GM18520 (cell line): ENCODE results near the gene TRIOBP.

Source experiments
- ATAC-seq: cut with Tn5 transposase; IDR thresholded peaks from one replicate; pipeline ENCODE4 v1.9.1; 2021; ENCODE audit not compliant: unreplicated experiment

The TRIOBP gene

GRCh38 chr22:37749831-37750595 lies 53.2 kb downstream of the TRIOBP start:
- no peak for ATAC-seq

GRCh38 chr22:37750596-37751162 lies 53.8 kb downstream of the TRIOBP start:
- ATAC-seq: no peak

DNA sequence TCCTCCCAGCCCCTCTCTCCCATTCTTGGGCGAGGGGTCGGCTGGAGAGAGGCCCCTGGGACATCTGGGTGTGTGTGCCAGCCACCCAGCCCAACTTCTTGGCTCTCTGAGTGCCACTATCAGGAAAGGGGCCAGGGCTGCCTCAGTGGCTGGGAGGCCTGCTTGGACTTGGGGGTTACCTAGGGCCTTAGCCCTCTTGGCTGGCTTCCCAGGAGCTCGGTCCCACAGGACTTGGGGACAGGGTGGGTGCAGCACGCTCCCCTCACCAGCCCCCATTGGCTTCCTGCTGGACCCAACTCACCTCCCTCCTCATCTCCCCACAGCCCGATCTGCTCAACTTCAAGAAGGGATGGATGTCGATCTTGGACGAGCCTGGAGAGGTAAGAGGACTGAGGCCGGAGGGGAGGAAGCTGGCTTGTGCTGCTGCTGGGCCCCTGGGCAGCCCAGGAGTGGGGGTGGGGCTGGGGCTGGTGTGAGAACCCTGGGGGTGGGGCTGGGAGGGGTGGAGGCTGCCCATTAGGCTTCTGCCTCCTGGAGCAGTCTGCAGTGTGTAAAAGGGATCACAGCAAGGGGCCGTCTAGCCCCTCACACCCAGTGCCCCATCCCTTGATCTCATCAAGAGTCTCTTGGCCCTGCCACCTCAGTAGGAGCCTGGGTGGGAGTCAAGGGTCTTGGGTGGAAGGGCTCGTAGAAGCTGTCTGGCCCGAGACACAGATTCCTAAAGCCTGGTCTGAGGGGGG lies 54.8 kb downstream of the TRIOBP start:
- ATAC-seq: no peak

- no peak for ATAC-seq
Measured at GRCh38 chr22:37752189-37753087, 55.6 kb downstream of the TRIOBP start.

DNA sequence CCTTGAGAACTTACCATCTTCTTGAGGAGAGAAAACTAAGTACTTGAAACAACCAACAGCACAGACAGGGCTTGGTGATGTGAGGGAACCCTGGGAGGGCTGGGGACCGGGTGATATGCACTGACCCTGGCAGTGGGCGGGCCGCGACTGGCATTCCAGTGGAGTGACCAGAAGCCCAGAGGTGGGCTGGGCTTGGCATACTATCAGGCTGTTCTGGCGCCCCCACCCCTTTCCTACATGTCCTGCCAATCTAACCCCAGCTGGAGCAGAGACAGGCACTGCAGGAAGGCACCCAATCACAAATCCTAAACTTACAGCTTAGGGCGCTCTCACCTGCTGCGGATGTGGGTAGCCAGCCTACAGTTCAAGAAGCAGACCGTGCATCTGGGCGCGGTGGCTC lies 56.9 kb downstream of the TRIOBP start:
- ATAC-seq: no peak

DNA sequence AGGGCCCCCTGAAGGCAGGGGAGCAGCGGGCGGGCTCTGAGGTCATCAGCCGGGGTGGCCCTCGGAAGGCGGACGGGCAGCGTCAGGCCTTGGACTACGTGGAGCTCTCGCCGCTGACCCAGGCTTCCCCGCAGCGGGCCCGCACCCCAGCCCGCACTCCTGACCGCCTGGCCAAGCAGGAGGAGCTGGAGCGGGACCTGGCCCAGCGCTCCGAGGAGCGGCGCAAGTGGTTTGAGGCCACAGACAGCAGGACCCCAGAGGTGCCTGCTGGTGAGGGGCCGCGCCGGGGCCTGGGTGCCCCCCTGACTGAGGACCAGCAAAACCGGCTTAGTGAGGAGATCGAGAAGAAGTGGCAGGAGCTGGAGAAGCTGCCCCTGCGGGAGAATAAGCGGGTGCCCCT lies 60.8 kb downstream of the TRIOBP start:
- ATAC-seq: no peak

DNA sequence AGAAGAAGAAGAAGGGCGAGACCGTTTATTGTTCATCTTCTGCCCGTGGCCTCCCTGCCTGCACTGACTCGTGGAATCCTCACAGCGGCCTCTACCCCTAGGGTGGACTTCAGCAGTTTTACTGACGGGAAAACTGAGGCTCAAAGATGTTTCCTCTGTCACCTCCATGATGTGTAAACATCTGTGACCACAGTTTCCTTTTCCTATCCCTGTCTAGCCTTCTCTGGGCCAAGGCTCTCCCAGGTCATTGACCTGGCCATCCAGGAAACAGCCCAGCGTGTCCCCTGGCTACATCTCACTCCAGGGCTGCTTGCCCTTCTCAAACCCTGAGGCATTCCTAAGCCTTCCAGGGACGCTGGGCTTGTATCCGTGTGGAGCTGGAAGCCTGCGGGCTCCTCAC lies 61.8 kb downstream of the TRIOBP start:
- no peak for ATAC-seq

- no peak for ATAC-seq
Measured at GRCh38 chr22:37759281-37759680, 62.4 kb downstream of the TRIOBP start.

- no peak for ATAC-seq
Measured at GRCh38 chr22:37760152-37760551, 63.3 kb downstream of the TRIOBP start.

DNA sequence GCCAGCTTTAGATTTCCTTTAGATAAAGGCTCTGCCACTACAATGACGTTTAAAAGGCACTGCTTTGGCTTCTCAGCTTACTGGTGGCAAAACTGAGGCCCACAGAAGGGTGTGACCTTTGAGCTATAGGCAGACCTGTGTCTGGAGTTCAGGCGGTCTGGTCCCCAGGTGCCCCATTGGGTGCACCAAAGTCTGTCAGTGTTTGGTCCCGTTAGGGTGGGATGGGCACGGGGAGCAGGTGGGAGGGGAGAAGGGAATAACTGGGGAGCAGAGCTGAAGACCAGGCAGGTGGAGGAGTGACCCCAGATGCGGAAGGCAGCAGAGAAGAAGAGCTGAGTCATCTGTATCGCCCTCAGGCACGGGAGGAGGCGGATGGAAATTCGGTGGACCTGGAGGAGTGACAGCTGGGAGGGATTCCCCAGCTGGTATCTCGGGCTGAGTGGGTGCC lies 65.6 kb downstream of the TRIOBP start:
- ATAC-seq: no peak

DNA sequence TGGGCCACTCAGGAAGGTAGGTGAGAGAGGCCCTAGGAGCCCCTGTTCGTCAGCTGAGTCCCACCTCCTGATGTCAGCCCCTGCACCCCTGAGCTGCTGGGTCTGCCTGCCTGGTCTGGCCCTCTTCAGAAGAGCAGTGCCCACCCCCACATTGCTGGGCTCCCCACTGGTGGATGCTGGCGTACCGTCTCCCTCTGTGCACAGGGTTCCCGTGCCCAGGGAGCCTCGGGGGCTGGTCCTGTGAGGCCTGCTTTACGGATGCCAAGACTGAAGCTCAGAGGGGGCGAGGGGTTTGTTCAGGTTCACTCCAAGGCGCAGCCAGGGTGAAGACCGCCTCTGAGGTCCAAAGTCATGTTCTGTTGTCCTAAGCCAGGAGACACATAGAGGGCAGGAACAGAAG lies 66.2 kb downstream of the TRIOBP start:
- ATAC-seq: no peak

DNA sequence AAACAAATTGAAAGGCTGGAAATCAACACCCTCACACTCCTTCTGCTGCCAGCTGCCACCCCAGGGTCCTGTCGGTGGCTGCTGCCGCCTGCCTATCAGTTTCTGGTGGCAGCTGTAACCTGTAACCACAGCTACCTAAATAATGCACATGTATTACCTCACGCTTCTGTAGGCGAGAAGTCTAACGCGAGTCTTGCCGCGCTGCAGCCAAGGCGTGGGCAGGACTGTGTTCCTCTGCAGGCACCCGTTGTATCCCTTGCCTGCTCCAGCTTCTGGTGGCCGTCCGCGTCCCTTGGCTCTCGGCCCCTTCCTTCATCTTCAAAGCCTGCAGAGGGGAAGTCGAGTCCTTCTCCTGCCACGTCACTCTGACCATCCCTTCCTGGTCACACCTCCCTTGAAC lies 66.8 kb downstream of the TRIOBP start:
- no peak for ATAC-seq

DNA sequence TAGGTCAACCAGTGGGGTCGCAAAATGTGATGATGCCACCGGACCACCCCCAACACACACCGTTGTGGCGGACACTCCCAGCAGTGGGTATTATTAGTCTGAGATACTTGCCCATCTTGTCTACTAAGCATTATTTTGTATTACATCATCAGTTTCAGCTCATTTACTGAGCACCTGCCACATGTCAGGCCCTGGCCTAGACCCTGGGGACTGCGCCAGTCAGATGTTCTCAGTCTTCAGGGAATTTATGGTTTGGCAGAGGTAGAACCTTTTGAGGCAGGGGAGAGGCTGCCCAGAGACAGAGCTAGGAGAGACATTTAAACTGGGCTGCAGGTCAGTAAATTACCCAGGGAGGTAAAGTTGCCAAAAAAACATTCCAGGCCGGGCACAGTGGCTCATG lies 67.8 kb downstream of the TRIOBP start:
- no peak for ATAC-seq

DNA sequence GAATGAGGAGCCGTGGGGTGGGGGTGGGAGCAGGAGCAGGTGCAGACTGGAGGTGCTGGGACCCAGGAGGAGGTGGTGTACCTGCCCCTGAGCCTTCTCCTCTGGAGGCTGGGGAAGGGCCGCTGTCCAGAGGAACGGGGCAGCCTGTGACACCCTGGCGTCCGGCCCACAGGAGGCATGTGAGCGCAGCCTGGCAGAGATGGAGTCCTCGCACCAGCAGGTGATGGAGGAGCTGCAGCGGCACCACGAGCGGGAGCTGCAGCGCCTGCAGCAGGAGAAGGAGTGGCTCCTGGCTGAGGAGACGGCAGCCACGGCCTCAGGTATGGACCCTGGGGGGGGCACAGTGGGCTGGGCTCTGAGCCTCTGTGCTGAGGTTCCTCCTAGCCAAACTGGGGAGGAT lies 68.7 kb downstream of the TRIOBP start:
- ATAC-seq: no peak

- no peak for ATAC-seq
Measured at GRCh38 chr22:37765953-37766576, 69.2 kb downstream of the TRIOBP start.

DNA sequence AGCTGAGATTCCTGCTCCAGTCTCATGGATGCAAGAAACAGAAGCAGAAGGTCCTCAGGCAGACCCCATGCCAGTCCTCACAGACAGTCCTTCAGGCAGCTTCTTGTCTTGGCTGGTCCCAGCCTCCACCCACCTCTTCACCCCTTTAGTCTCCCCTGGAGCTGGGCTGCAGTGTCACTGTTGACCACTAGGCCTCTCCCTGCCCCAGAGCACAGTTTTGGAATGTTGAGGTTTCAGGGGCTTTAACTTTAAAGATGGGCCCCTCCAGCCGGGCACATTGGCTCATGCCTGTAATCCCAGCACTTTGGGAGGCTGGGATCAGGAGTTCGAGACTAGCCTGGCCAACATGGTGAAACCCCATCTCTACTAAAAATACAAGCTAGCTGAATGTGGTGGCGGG lies 71.4 kb downstream of the TRIOBP start:
- ATAC-seq: no peak

- no peak for ATAC-seq
Measured at GRCh38 chr22:37769056-37769455, 72.2 kb downstream of the TRIOBP start.

DNA sequence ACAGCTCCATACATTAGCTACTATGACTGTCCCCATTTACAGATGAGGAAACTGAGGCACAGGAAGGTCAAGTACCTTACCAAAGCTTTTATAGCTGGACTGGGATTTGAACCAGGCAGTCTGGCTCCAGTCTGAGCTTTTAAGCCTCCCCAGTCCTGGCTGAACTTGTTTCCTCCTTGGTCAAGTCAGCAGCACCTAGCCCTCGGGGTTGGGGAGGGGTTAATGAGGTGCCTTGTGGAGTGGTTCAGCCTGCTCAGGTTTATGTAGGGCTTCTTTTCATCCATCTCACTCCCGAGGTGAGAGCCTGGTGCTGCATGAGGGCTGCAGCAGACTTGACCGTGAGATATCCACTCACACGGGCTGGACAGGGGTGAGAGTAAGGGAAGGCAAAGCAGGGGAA lies 74.2 kb downstream of the TRIOBP start:
- ATAC-seq: no peak

GRCh38 chr22:37771702-37772427 lies 75.0 kb downstream of the TRIOBP start:
- no peak for ATAC-seq

- ATAC-seq: no peak
Measured at GRCh38 chr22:37774728-37775127, 77.9 kb downstream of the TRIOBP start.
